Gastroesophageal sphincter (tissue), 3 donors: ENCODE measurements around the gene ADAM12.

Experiments
- POLR2A ChIP-seq, 2 donors: fragments of 450-650 bp; IDR thresholded peaks; one replicate each; pipeline ENCODE4 v1.6.1; 2017; ENCODE audit warnings: antibody characterized with exemption in 2 of 2, mild to moderate bottlenecking in 2 of 2, moderate library complexity in 1 of 2
- TF ChIP-seq, protein P1 (sequence below), 4 experiments: fragments of 200-600 bp in 2 of 4; fragments of 450-650 bp in 2 of 4; sonication (generic) in 1 of 4; IDR thresholded peaks; one replicate each; pipeline ENCODE4 v1.5.1; 2017 to 2019; ENCODE audit warnings: antibody characterized with exemption in 4 of 4, mild to moderate bottlenecking in 2 of 4, moderate library complexity in 2 of 4

DNA sequence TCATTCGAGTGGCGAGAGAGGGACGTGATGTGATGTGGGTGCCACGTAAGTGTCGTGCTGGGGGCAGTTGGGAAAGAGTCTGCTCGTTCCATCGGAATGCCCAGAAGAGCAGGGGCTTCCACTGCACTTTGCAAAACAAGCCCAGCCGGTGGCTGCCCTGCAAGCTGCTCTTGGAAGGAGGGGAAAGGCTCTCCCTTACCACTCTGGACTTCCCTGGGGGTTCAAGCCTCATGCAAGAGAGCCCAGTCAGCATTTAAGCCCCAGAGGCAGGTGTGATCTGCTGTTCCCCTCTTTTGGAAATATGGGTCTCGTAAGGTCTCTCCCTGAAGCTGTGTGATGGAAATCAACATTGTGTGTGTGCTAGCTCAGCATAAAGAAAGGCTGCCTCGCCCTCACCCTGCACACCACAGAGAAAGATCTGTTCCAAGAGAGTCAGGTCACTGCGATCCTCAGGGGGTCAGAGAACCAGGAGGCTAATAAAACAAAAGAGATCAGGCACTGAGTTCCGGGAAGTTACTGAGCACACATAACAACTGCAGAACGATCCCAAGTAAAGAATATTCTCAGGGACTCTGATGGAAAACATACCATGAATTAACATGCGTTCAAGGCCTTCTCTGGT, 212.5 kb downstream of the ADAM12 start:
- TF ChIP-seq, protein P1, sequence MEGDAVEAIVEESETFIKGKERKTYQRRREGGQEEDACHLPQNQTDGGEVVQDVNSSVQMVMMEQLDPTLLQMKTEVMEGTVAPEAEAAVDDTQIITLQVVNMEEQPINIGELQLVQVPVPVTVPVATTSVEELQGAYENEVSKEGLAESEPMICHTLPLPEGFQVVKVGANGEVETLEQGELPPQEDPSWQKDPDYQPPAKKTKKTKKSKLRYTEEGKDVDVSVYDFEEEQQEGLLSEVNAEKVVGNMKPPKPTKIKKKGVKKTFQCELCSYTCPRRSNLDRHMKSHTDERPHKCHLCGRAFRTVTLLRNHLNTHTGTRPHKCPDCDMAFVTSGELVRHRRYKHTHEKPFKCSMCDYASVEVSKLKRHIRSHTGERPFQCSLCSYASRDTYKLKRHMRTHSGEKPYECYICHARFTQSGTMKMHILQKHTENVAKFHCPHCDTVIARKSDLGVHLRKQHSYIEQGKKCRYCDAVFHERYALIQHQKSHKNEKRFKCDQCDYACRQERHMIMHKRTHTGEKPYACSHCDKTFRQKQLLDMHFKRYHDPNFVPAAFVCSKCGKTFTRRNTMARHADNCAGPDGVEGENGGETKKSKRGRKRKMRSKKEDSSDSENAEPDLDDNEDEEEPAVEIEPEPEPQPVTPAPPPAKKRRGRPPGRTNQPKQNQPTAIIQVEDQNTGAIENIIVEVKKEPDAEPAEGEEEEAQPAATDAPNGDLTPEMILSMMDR (IDR thresholded peaks at IDR 0.05) = no peak
- no peak for TF ChIP-seq POLR2A (IDR thresholded peaks at IDR 0.05)
